ENCODE data around the gene ANO1. TPM values are rescaled to one million over a fixed set of nuclear protein-coding genes. Genes with fewer than 3 reads are reported as not detected.

ANO1 gene
- total and polyA plus RNA-seq, 4 donors: 7.8 to 64.8 (median 32.2) TPM

DNA sequence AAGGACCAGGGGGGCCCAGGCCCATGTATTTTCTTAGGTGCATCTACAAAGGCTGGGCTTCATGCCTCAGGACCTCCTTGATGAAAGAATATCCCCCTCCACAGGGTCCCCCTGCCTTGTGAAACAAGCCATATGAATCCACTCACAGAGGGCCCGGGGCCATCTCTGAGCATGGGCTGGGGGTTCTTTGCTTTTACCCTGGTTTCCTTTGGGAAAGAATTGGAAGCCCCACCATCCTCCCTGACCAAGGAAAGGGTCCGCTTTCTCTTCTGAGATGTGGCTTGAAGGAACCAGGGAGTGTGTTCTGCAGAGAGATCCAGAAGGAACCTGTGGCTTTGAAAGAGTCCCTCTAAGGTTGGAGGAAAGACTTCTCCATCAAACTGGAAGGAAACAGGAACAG lies 9.2 kb upstream of the ANO1 start (continued):
- TF ChIP-seq HNF4G (IDR thresholded peaks at IDR 0.05): no peak

DNA sequence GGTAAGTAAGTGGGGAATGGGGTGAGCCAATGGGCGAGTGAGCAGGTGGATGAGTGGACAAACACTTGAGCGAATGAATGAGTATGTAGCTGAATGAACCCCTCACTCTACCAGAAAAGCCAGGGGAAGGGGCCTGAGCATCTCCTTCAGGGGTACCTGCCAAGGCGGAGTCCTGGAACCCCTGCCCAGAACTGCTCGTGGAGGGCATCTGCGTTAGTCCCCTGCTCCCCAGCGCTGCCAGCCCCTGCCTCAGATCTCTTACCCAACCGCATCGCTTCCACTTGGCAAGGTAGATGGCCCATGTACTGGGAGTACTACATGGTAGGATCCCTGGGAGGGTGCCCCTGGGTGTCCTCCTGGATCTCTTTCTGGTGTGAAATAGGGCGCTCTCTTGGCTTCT lies 7.4 kb upstream of the ANO1 start:
- Histone ChIP-seq H3K27ac (ENCODE audit: low read depth in 1 of 2, low read length in 2 of 2) (no peak overlapping the region), H3K27me3 (ENCODE audit: control insufficient read depth in 4 of 4, insufficient read depth in 4 of 4, low read length in 3 of 4) (no peaks in the 10 kb centered on the region), H3K9me3 (ENCODE audit: control insufficient read depth in 4 of 4, low read length in 3 of 4) (no peaks in the 10 kb centered on the region), H3K36me3 (ENCODE audit: control insufficient read depth in 4 of 4, insufficient read depth in 3 of 4, low read depth in 1 of 4, low read length in 3 of 4) (no peaks in the 10 kb centered on the region), H3K9ac (ENCODE audit: low read depth in 1 of 2, low read length in 2 of 2) (no peak overlapping the region), H3K4me1 (ENCODE audit: control insufficient read depth in 4 of 4, insufficient read depth in 4 of 4, low read length in 3 of 4) (peaks cover 2 to 25% (median 15%) of the 10 kb centered on the region in 4 donors), H3K4me3 (ENCODE audit: low read depth in 1 of 3, low read length in 3 of 3) (no peak overlapping the region)
- 94% methylated on average over 9 of the region's 9 CpGs for WGBS
- no peak for DNase-seq (ENCODE audit: low spot score)
- TF ChIP-seq, protein P1, sequence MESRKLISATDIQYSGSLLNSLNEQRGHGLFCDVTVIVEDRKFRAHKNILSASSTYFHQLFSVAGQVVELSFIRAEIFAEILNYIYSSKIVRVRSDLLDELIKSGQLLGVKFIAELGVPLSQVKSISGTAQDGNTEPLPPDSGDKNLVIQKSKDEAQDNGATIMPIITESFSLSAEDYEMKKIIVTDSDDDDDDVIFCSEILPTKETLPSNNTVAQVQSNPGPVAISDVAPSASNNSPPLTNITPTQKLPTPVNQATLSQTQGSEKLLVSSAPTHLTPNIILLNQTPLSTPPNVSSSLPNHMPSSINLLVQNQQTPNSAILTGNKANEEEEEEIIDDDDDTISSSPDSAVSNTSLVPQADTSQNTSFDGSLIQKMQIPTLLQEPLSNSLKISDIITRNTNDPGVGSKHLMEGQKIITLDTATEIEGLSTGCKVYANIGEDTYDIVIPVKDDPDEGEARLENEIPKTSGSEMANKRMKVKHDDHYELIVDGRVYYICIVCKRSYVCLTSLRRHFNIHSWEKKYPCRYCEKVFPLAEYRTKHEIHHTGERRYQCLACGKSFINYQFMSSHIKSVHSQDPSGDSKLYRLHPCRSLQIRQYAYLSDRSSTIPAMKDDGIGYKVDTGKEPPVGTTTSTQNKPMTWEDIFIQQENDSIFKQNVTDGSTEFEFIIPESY (IDR thresholded peaks at IDR 0.05): no peak
- TF ChIP-seq FOXA2 (IDR thresholded peaks at IDR 0.05): no peak
- TF ChIP-seq TAF1 (conservative IDR thresholded peaks at IDR 0.05): no peak
- TF ChIP-seq HNF4A (conservative IDR thresholded peaks at IDR 0.05): no peak
- TF ChIP-seq, protein P2, sequence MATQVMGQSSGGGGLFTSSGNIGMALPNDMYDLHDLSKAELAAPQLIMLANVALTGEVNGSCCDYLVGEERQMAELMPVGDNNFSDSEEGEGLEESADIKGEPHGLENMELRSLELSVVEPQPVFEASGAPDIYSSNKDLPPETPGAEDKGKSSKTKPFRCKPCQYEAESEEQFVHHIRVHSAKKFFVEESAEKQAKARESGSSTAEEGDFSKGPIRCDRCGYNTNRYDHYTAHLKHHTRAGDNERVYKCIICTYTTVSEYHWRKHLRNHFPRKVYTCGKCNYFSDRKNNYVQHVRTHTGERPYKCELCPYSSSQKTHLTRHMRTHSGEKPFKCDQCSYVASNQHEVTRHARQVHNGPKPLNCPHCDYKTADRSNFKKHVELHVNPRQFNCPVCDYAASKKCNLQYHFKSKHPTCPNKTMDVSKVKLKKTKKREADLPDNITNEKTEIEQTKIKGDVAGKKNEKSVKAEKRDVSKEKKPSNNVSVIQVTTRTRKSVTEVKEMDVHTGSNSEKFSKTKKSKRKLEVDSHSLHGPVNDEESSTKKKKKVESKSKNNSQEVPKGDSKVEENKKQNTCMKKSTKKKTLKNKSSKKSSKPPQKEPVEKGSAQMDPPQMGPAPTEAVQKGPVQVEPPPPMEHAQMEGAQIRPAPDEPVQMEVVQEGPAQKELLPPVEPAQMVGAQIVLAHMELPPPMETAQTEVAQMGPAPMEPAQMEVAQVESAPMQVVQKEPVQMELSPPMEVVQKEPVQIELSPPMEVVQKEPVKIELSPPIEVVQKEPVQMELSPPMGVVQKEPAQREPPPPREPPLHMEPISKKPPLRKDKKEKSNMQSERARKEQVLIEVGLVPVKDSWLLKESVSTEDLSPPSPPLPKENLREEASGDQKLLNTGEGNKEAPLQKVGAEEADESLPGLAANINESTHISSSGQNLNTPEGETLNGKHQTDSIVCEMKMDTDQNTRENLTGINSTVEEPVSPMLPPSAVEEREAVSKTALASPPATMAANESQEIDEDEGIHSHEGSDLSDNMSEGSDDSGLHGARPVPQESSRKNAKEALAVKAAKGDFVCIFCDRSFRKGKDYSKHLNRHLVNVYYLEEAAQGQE (IDR thresholded peaks at IDR 0.05): no peak
- TF ChIP-seq, protein P3, sequence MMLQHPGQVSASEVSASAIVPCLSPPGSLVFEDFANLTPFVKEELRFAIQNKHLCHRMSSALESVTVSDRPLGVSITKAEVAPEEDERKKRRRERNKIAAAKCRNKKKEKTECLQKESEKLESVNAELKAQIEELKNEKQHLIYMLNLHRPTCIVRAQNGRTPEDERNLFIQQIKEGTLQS (IDR thresholded peaks at IDR 0.05): no peak
- TF ChIP-seq YY1 (IDR thresholded peaks at IDR 0.05): no peak
- TF ChIP-seq NR2F2 (IDR thresholded peaks at IDR 0.05): no peak
- no peak for TF ChIP-seq RAD21 (IDR thresholded peaks at IDR 0.05)
- TF ChIP-seq JUND (IDR thresholded peaks at IDR 0.05): no peak
- TF ChIP-seq, protein P4, sequence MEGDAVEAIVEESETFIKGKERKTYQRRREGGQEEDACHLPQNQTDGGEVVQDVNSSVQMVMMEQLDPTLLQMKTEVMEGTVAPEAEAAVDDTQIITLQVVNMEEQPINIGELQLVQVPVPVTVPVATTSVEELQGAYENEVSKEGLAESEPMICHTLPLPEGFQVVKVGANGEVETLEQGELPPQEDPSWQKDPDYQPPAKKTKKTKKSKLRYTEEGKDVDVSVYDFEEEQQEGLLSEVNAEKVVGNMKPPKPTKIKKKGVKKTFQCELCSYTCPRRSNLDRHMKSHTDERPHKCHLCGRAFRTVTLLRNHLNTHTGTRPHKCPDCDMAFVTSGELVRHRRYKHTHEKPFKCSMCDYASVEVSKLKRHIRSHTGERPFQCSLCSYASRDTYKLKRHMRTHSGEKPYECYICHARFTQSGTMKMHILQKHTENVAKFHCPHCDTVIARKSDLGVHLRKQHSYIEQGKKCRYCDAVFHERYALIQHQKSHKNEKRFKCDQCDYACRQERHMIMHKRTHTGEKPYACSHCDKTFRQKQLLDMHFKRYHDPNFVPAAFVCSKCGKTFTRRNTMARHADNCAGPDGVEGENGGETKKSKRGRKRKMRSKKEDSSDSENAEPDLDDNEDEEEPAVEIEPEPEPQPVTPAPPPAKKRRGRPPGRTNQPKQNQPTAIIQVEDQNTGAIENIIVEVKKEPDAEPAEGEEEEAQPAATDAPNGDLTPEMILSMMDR (IDR thresholded peaks at IDR 0.05; ENCODE audit: low read depth, low read length, missing input control): no peak

DNA sequence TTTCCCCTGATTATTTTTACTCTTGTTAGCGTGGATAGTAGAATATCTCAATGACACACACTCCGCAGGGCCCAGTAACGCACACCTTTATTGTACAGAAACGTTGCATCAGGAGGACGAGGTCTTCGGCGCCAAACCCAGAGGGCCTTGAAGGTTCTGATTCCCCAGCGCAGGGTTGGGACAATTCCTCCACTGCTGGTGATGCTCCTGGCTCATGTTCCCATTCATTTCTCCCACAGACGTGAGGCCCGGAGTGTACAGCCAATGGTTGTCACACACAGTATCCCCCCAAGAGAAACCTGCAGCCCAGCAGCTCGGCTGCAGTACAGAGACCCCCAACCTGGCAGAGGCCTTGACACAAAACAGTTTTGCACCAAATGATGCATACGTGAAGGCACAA lies 6.1 kb upstream of the ANO1 start:
- no peaks in the 10 kb centered on the region for H3K27me3 ChIP-seq (ENCODE audit: control insufficient read depth in 4 of 4, insufficient read depth in 4 of 4, low read length in 3 of 4)
- no peak for TF ChIP-seq GABPA (IDR thresholded peaks at IDR 0.05 in 1 of 2, conservative IDR thresholded peaks at IDR 0.05 in 1 of 2)

More for the DNA sequence above, 6.1 kb upstream of the ANO1 start:
- Histone ChIP-seq H3K9ac (ENCODE audit: low read depth in 1 of 2, low read length in 2 of 2) (no peak overlapping the region), H3K9me3 (ENCODE audit: control insufficient read depth in 4 of 4, low read length in 3 of 4) (no peaks in the 10 kb centered on the region), H3K4me3 (ENCODE audit: low read depth in 1 of 3, low read length in 3 of 3) (no peak overlapping the region), H3K27ac (ENCODE audit: low read depth in 1 of 2, low read length in 2 of 2) (no peak overlapping the region), H3K4me1 (ENCODE audit: control insufficient read depth in 4 of 4, insufficient read depth in 4 of 4, low read length in 3 of 4) (peaks cover 7 to 36% (median 27%) of the 10 kb centered on the region in 4 donors), H3K36me3 (ENCODE audit: control insufficient read depth in 4 of 4, insufficient read depth in 3 of 4, low read depth in 1 of 4, low read length in 3 of 4) (no peaks in the 10 kb centered on the region)
- WGBS: 90% methylated on average over 12 of the region's 12 CpGs
- DNase-seq (ENCODE audit: low spot score): no peak

Data from liver (tissue), 9 donors.